A549 (cell line): ENCODE data around the gene SHROOM4. TPM values are rescaled to one million over a fixed set of nuclear protein-coding genes. Genes with fewer than 3 reads are reported as not detected.

ENCODE experiments used
- ATAC-seq, 2 experiments: fragments of 200-7000 bp in 1 of 2; fragments of >200 bp in 1 of 2; cut with Nextera tagmentation in 1 of 2; cut with Tn5 transposase in 1 of 2; 3 replicates each; pipeline versions ENCODE4 v1.8.0 to v1.9.1; 2018 to 2020; ENCODE audit warnings: mild to moderate bottlenecking in 1 of 2, moderate library complexity in 1 of 2
- CTCF ChIA-PET: fragments of 300-600 bp; sonication (Branson Sonifier 250); formaldehyde crosslinking; extraction: SDS; loops from one replicate; lab custom pipeline; 2021; ENCODE audit warnings: antibody characterized with exemption, inconsistent platforms; lab: Yijun Ruan, JAX
- POLR2A ChIA-PET: fragments of 350-600 bp; formaldehyde crosslinking; extraction: SDS; loops from one replicate; lab custom pipeline; 2021; ENCODE audit warnings: antibody characterized with exemption, inconsistent platforms; lab: Yijun Ruan, JAX
- DNase-seq, 2 experiments: peaks; one replicate each; pipeline versions ENCODE4 v3.0.0 to v3.0.0-alpha.2; 2011 to 2016; ENCODE audit warnings: low read depth in 1 of 2, low spot score in 1 of 2
- FAIRE-seq: peaks from 2 replicates; lab custom pipeline; 2011; peaks lifted over from hg19 to GRCh38; lab: Jason Lieb, UNC
- H3K27ac ChIP-seq, 2 experiments: fragments of >200 bp; sonication (Bioruptor Twin); formaldehyde crosslinking; 3 replicates each; pipeline ENCODE4 v1.5.1; 2016 to 2017
- H3K4me1 ChIP-seq: fragments of >200 bp; sonication (Bioruptor Twin); formaldehyde crosslinking; 3 replicates; pipeline ENCODE4 v1.6.1; 2016
- H3K4me2 ChIP-seq: fragments of >200 bp; sonication (Bioruptor Twin); formaldehyde crosslinking; 3 replicates; pipeline ENCODE4 v1.6.1; 2016
- H3K4me3 ChIP-seq: fragments of >200 bp; sonication (Bioruptor Twin); formaldehyde crosslinking; 3 replicates; pipeline ENCODE4 v1.5.1; 2016
- H3K9me3 ChIP-seq: fragments of >200 bp; sonication (Bioruptor Twin); formaldehyde crosslinking; 3 replicates; pipeline ENCODE4 v1.6.1; 2016
- BHLHE40 ChIP-seq: IDR thresholded peaks from 2 replicates; pipeline ENCODE4 v1.6.1; 2012; ENCODE audit warnings: low read depth, low read length, inconsistent platforms
- CBX2 ChIP-seq: fragments of 200-600 bp; sonication (generic); IDR thresholded peaks from 2 replicates; pipeline ENCODE4 v1.6.1; 2016; ENCODE audit warnings: low read depth, mild to moderate bottlenecking, borderline replicate concordance
- CEBPB ChIP-seq, 2 experiments: fragments of >200 bp in 1 of 2; sonication (Bioruptor Twin) in 1 of 2; formaldehyde crosslinking in 1 of 2; IDR thresholded peaks; 2 replicates each; pipeline ENCODE4 v1.6.1; 2012 to 2016
- CHD4 ChIP-seq: fragments of 200-600 bp; sonication (generic); IDR thresholded peaks from 2 replicates; pipeline ENCODE4 v1.6.1; 2016; ENCODE audit warnings: antibody characterized with exemption, mild to moderate bottlenecking, borderline replicate concordance
- ESRRA ChIP-seq: fragments of 150-350 bp; IDR thresholded peaks from 2 replicates; pipeline ENCODE4 v1.6.1; 2014; ENCODE audit warnings: mild to moderate bottlenecking, low read length, borderline replicate concordance
- FOSB ChIP-seq: fragments of 250-450 bp; sonication (Bioruptor Pico); IDR thresholded peaks from 2 replicates; pipeline ENCODE4 v1.5.0; 2020; ENCODE audit warnings: mild to moderate bottlenecking, moderate library complexity
- GATA3 ChIP-seq: IDR thresholded peaks from 2 replicates; pipeline ENCODE4 v1.6.1; 2012; ENCODE audit warnings: borderline replicate concordance
- HOXA7 ChIP-seq: fragments of 250-450 bp; sonication (Bioruptor Pico); IDR thresholded peaks from 2 replicates; pipeline ENCODE4 v1.5.0; 2020; ENCODE audit warnings: mild to moderate bottlenecking, moderate library complexity
- HOXB13 ChIP-seq: fragments of 250-450 bp; sonication (Bioruptor Pico); IDR thresholded peaks from 2 replicates; pipeline ENCODE4 v1.5.0; 2020; ENCODE audit warnings: low read depth, mild to moderate bottlenecking, moderate library complexity
- HOXB5 ChIP-seq: fragments of 250-450 bp; sonication (Bioruptor Pico); IDR thresholded peaks from 2 replicates; pipeline ENCODE4 v1.5.0; 2020; ENCODE audit warnings: mild to moderate bottlenecking, moderate library complexity
- NPAS2 ChIP-seq: fragments of 250-450 bp; sonication (Bioruptor Pico); IDR thresholded peaks from 2 replicates; pipeline ENCODE4 v1.8.0; 2022; ENCODE audit warnings: mild to moderate bottlenecking, moderate library complexity, borderline replicate concordance
- RCOR1 ChIP-seq: fragments of 150-350 bp; IDR thresholded peaks from 2 replicates; pipeline ENCODE4 v1.6.1; 2014; ENCODE audit warnings: antibody characterized with exemption, low read length, low read depth
- RFX5 ChIP-seq: fragments of 450-650 bp; IDR thresholded peaks from 2 replicates; pipeline ENCODE4 v1.7.1; 2014; ENCODE audit warnings: antibody characterized with exemption, mild to moderate bottlenecking, moderate library complexity
- RNF2 ChIP-seq: fragments of 200-600 bp; sonication (generic); IDR thresholded peaks from 2 replicates; pipeline ENCODE4 v1.6.1; 2016; ENCODE audit warnings: low read depth, mild to moderate bottlenecking, antibody characterized with exemption, moderate library complexity, borderline replicate concordance
- SREBF2 ChIP-seq: fragments of 450-650 bp; IDR thresholded peaks from 2 replicates; pipeline ENCODE4 v1.6.1; 2014; ENCODE audit warnings: mild to moderate bottlenecking, moderate library complexity
- TFCP2L1 ChIP-seq: fragments of 250-450 bp; sonication (Bioruptor Pico); IDR thresholded peaks from 2 replicates; pipeline ENCODE4 v1.5.0; 2021; ENCODE audit warnings: mild to moderate bottlenecking
- TP53 ChIP-seq: fragments of 250-450 bp; sonication (Bioruptor Pico); IDR thresholded peaks from 2 replicates; pipeline ENCODE4 v1.5.0; 2021; ENCODE audit warnings: mild to moderate bottlenecking, moderate library complexity
- ZNF302 ChIP-seq: fragments of 250-450 bp; sonication (Bioruptor Pico); IDR thresholded peaks from 2 replicates; pipeline ENCODE4 v1.9.0; 2021; ENCODE audit warnings: inconsistent platforms, mild to moderate bottlenecking, moderate library complexity
- WGBS: methylation state at CpG from one replicate; pipeline ENCODE4 v1.1.6; 2017; ENCODE audit errors: missing lambda C conversion rate; 5-methylcytosine and 5-hydroxymethylcytosine counted together
- polyA plus RNA-seq, 4 experiments: library from polyadenylated mRNA; depleted of rRNA in 3 of 4; stranded (reverse); fragments of >200 nt; fragmentation: RNase III in 1 of 4; extraction: RNeasy Plus Mini Kit Qiagen cat#74134 plus additional on column Dnase treatment in 1 of 4; gene quantifications; 2 replicates in 3 of 4; 3 replicates in 1 of 4; pipeline ENCODE4 v1.2.3, GENCODE V29; 2011 to 2017
- TF ChIP-seq, protein P1 (sequence below): IDR thresholded peaks from 2 replicates; pipeline ENCODE4 v1.6.1; 2012; ENCODE audit warnings: low read depth, borderline replicate concordance
- TF ChIP-seq, protein P2 (sequence below): IDR thresholded peaks from 2 replicates; pipeline ENCODE4 v1.6.1; 2012
- TF ChIP-seq, protein P3 (sequence below): fragments of 250-450 bp; sonication (Bioruptor Pico); IDR thresholded peaks from 2 replicates; pipeline ENCODE4 v1.5.0; 2020; ENCODE audit warnings: low read depth, mild to moderate bottlenecking, moderate library complexity
- TF ChIP-seq, protein P4 (sequence below): fragments of 150-350 bp; IDR thresholded peaks from 2 replicates; pipeline ENCODE4 v1.6.1; 2014; ENCODE audit warnings: low read depth, mild to moderate bottlenecking, low read length
- TF ChIP-seq, protein P5 (sequence below): fragments of 250-450 bp; sonication (Bioruptor Pico); IDR thresholded peaks from 2 replicates; pipeline ENCODE4 v1.5.0; 2021; ENCODE audit warnings: mild to moderate bottlenecking, moderate library complexity, borderline replicate concordance

SHROOM4 gene
- polyA plus RNA-seq, 2 of the 4 experiments (the other 2 are of a cell fraction): not detected

DNA sequence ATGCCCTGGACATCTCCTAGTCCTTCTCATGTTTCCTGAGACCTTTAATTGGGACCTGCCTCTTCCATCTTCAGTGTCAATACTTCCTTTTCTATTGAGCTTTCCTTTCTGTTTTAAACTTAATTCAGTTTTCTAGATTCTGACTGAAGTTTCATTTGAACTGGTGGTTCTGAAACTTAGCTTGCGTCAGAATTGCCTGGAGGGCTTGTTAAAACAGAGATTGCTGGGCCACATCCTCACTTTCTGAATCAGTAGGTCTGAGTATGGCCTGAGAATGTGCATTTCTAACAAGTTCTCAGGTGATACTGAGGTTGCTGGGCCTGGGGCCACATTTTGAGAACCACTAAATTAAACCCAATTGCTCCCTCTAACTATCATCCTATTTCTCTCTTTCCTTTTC lies 191.2 kb downstream of the SHROOM4 start:
- 0% methylated on average over 1 of the region's 1 CpG for WGBS
- TF ChIP-seq ESRRA (no peak), NPAS2 (CRISPR knock-in tag) (no peak), CEBPB (IDR thresholded peaks at IDR 0.05) (no peak)
- ATAC-seq (no peak), DNase-seq (no peak), FAIRE-seq (no peak)
- CTCF ChIA-PET: no interaction called here
- H3K4me1 ChIP-seq: no peaks in the 10 kb centered on the region
- POLR2A ChIA-PET: no interaction called here
- H3K4me3 ChIP-seq: no peak overlapping the region
- H3K4me2 ChIP-seq: no peak overlapping the region
- H3K9me3 ChIP-seq: no peaks in the 10 kb centered on the region
- H3K27ac ChIP-seq: no peak overlapping the region

DNA sequence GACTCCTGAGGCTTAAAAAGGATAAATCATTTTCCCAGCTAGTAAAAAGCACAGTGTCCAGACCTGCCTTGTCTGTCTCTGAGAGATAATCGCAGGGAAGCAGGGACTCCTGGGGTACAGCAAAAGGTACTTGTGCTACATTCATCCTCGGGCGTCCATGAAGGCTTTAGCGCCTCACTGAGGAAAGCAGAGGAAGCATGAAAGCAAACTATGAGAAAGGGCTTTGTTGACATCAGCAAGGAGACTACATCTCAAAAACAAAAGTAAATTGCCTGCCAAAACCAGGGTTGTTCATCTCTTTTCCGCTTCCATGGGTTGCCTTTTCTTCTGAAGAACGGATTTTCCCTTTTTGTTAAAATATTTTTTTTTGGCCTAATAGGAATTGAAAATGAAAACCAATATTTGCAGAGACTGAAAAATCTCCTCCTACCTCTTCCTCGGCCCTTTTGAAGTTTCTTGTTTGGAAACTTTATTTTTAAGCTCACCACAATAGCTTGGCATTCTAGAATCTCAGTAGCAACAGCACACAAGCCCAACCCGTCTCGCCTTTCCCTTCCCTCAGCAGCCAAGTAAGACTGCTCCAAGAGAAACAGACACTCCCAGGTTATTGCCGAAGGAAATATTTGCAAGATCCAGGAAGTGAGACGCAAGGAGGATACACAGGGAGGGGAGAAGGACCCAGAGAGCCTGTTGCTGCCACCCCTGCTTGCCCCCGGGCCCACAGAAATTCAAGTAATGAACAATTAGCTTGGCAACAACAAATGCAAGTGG lies 195.0 kb downstream of the SHROOM4 start:
- Histone ChIP-seq H3K4me2 (no peak overlapping the region), H3K27ac (no peak overlapping the region), H3K9me3 (no peaks in the 10 kb centered on the region), H3K4me1 (no peaks in the 10 kb centered on the region), H3K4me3 (no peak overlapping the region)
- ATAC-seq (no peak), DNase-seq (no peak), FAIRE-seq (no peak)
- WGBS: 18% methylated on average over 11 of the region's 12 CpGs
- TF ChIP-seq TP53 (CRISPR knock-in tag): no peak
- TF ChIP-seq, protein P1, sequence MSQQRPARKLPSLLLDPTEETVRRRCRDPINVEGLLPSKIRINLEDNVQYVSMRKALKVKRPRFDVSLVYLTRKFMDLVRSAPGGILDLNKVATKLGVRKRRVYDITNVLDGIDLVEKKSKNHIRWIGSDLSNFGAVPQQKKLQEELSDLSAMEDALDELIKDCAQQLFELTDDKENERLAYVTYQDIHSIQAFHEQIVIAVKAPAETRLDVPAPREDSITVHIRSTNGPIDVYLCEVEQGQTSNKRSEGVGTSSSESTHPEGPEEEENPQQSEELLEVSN: no peak
- TF ChIP-seq, protein P2, sequence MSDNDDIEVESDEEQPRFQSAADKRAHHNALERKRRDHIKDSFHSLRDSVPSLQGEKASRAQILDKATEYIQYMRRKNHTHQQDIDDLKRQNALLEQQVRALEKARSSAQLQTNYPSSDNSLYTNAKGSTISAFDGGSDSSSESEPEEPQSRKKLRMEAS: no peak
- TF ChIP-seq, protein P3, sequence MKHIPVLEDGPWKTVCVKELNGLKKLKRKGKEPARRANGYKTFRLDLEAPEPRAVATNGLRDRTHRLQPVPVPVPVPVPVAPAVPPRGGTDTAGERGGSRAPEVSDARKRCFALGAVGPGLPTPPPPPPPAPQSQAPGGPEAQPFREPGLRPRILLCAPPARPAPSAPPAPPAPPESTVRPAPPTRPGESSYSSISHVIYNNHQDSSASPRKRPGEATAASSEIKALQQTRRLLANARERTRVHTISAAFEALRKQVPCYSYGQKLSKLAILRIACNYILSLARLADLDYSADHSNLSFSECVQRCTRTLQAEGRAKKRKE (CRISPR knock-in tag): no peak
- TF ChIP-seq BHLHE40: no peak
- TF ChIP-seq CBX2: no peak
- TF ChIP-seq TFCP2L1 (CRISPR knock-in tag): no peak
- no peak for TF ChIP-seq SREBF2
- TF ChIP-seq RFX5: no peak
- TF ChIP-seq HOXB13 (CRISPR knock-in tag): no peak
- no peak for TF ChIP-seq CEBPB (IDR thresholded peaks at IDR 0.05)
- no peak for TF ChIP-seq ZNF302
- TF ChIP-seq RCOR1: no peak
- TF ChIP-seq, protein P4, sequence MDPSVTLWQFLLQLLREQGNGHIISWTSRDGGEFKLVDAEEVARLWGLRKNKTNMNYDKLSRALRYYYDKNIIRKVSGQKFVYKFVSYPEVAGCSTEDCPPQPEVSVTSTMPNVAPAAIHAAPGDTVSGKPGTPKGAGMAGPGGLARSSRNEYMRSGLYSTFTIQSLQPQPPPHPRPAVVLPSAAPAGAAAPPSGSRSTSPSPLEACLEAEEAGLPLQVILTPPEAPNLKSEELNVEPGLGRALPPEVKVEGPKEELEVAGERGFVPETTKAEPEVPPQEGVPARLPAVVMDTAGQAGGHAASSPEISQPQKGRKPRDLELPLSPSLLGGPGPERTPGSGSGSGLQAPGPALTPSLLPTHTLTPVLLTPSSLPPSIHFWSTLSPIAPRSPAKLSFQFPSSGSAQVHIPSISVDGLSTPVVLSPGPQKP: no peak
- TF ChIP-seq FOSB (CRISPR knock-in tag): no peak
- no peak for TF ChIP-seq GATA3
- TF ChIP-seq CHD4: no peak
- no peak for TF ChIP-seq RNF2
- no peak for TF ChIP-seq ESRRA
- no peak for TF ChIP-seq HOXA7 (CRISPR knock-in tag)
- CTCF ChIA-PET: interaction anchor here (1.3 kb wide), 1 partner anchor 802 kb away, joined by 3 read pairs; no protein-coding TSS in a partner anchor
- POLR2A ChIA-PET: no interaction called here

DNA sequence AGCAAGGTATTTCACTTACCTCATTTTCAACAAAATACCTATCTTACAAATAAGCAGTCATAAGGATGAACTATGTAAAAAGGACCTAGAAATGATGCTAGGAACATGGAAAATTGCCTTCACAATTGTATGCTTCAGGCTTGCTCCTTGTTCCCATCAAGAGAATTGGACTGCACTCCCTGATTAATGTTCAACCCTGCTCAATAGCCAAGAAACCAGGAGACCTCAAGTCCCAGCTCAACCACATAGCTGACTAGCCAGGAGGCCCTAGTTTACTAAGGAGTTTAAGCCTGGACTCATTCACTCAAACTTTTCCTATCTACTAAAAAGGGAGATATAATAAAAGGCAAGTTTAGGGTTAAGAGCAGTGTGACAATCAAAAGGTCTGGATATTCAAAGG lies 196.8 kb downstream of the SHROOM4 start:
- DNase-seq (no peak), ATAC-seq (no peak), FAIRE-seq (no peak)
- Histone ChIP-seq H3K4me3 (no peak overlapping the region), H3K27ac (no peak overlapping the region), H3K4me1 (no peaks in the 10 kb centered on the region), H3K9me3 (no peaks in the 10 kb centered on the region), H3K4me2 (no peak overlapping the region)
- TF ChIP-seq CHD4: no peak
- TF ChIP-seq HOXB5 (CRISPR knock-in tag): no peak
- TF ChIP-seq, protein P5, sequence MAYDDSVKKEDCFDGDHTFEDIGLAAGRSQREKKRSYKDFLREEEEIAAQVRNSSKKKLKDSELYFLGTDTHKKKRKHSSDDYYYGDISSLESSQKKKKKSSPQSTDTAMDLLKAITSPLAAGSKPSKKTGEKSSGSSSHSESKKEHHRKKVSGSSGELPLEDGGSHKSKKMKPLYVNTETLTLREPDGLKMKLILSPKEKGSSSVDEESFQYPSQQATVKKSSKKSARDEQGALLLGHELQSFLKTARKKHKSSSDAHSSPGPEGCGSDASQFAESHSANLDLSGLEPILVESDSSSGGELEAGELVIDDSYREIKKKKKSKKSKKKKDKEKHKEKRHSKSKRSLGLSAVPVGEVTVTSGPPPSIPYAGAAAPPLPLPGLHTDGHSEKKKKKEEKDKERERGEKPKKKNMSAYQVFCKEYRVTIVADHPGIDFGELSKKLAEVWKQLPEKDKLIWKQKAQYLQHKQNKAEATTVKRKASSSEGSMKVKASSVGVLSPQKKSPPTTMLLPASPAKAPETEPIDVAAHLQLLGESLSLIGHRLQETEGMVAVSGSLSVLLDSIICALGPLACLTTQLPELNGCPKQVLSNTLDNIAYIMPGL: no peak
- no peak for TF ChIP-seq ESRRA
- TF ChIP-seq RCOR1: no peak
- POLR2A ChIA-PET: no interaction called here
- CTCF ChIA-PET: no interaction called here
